ENCODE data around the gene SERPINA6.

GRCh38 chr14:94291906-94292525, 31.1 kb downstream of the SERPINA6 start:
- no peak for TF ChIP-seq POLR2AphosphoS5 (IDR thresholded peaks at IDR 0.05; ENCODE audit: insufficient read depth in 1 of 2, low read depth in 1 of 2)
- TF ChIP-seq, protein P1, sequence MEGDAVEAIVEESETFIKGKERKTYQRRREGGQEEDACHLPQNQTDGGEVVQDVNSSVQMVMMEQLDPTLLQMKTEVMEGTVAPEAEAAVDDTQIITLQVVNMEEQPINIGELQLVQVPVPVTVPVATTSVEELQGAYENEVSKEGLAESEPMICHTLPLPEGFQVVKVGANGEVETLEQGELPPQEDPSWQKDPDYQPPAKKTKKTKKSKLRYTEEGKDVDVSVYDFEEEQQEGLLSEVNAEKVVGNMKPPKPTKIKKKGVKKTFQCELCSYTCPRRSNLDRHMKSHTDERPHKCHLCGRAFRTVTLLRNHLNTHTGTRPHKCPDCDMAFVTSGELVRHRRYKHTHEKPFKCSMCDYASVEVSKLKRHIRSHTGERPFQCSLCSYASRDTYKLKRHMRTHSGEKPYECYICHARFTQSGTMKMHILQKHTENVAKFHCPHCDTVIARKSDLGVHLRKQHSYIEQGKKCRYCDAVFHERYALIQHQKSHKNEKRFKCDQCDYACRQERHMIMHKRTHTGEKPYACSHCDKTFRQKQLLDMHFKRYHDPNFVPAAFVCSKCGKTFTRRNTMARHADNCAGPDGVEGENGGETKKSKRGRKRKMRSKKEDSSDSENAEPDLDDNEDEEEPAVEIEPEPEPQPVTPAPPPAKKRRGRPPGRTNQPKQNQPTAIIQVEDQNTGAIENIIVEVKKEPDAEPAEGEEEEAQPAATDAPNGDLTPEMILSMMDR (IDR thresholded peaks at IDR 0.05) = no peak
